HepG2 (cell line): ENCODE data around the gene BCL2L11. TPM values are rescaled to one million over a fixed set of nuclear protein-coding genes. Genes with fewer than 3 reads are reported as not detected.

Experiments used
- BORCS8-MEF2B ChIP-seq: sonication (generic); formaldehyde crosslinking; IDR thresholded peaks from 2 replicates; pipeline ENCODE4 v1.8.0; 2022; ENCODE audit warnings: mild to moderate bottlenecking, missing genetic modification reagents
- BRCA1 ChIP-seq: sonication (generic); formaldehyde crosslinking; IDR thresholded peaks from 2 replicates; pipeline ENCODE4 v1.4.0; 2020; ENCODE audit warnings: missing genetic modification reagents
- CBX5 ChIP-seq: sonication (generic); formaldehyde crosslinking; IDR thresholded peaks from 2 replicates; pipeline ENCODE4 v1.4.0; 2020; ENCODE audit warnings: missing genetic modification reagents, borderline replicate concordance
- CREM ChIP-seq, 2 experiments: sonication (generic) in 1 of 2; formaldehyde crosslinking in 1 of 2; IDR thresholded peaks; 2 replicates each; pipeline versions ENCODE4 v1.4.0 to v1.6.1; 2016 to 2020; ENCODE audit warnings: antibody characterized with exemption in 1 of 2, mild to moderate bottlenecking in 1 of 2, missing genetic modification reagents in 1 of 2
- DNMT3B ChIP-seq: conservative IDR thresholded peaks from 2 replicates; pipeline ENCODE4 v1.6.1; 2016; ENCODE audit warnings: missing biosample characterization, control low read depth
- ETV6 ChIP-seq: sonication (generic); formaldehyde crosslinking; conservative IDR thresholded peaks from 2 replicates; pipeline ENCODE4 v1.4.0; 2020; ENCODE audit warnings: missing genetic modification reagents
- FOSL2 ChIP-seq: sonication (generic); formaldehyde crosslinking; IDR thresholded peaks from 2 replicates; pipeline ENCODE4 v1.4.0; 2020; ENCODE audit warnings: missing genetic modification reagents
- HDAC2 ChIP-seq: sonication (generic); formaldehyde crosslinking; IDR thresholded peaks from 2 replicates; pipeline ENCODE4 v1.4.0; 2020; ENCODE audit warnings: missing genetic modification reagents
- HOXA5 ChIP-seq: sonication (generic); formaldehyde crosslinking; IDR thresholded peaks from 2 replicates; pipeline ENCODE4 v1.4.0; 2020; ENCODE audit warnings: missing genetic modification reagents
- IRX3 ChIP-seq: sonication (generic); formaldehyde crosslinking; IDR thresholded peaks from 2 replicates; pipeline ENCODE4 v1.8.1; 2023; ENCODE audit warnings: mild to moderate bottlenecking, low read depth, missing genetic modification reagents, borderline replicate concordance
- KMT2A ChIP-seq: sonication (generic); formaldehyde crosslinking; IDR thresholded peaks from 2 replicates; pipeline ENCODE4 v1.4.0; 2020; ENCODE audit warnings: missing genetic modification reagents
- MIER3 ChIP-seq: IDR thresholded peaks from 2 replicates; pipeline ENCODE4 v1.6.1; 2016; ENCODE audit warnings: missing compliant biosample characterization, borderline replicate concordance
- PRMT3 ChIP-seq: sonication (generic); formaldehyde crosslinking; IDR thresholded peaks from 2 replicates; pipeline ENCODE4 v1.8.1; 2022; ENCODE audit warnings: low read depth, mild to moderate bottlenecking, moderate library complexity, missing genetic modification reagents, borderline replicate concordance
- RARA ChIP-seq: IDR thresholded peaks from 2 replicates; pipeline ENCODE4 v1.6.1; 2016; ENCODE audit warnings: missing genetic modification reagents, missing compliant biosample characterization
- REXO4 ChIP-seq: sonication (generic); formaldehyde crosslinking; IDR thresholded peaks from 2 replicates; pipeline ENCODE4 v1.8.0; 2022; ENCODE audit warnings: missing genetic modification reagents, mild to moderate bottlenecking, borderline replicate concordance
- RXRA ChIP-seq: sonication (generic); formaldehyde crosslinking; IDR thresholded peaks from 2 replicates; pipeline ENCODE4 v1.5.1; 2020; ENCODE audit warnings: missing genetic modification reagents
- SP1 ChIP-seq, 2 experiments: fragments of 450-650 bp in 1 of 2; sonication (generic) in 1 of 2; formaldehyde crosslinking in 1 of 2; IDR thresholded peaks; 2 replicates each; pipeline versions ENCODE4 v1.4.0 to v1.6.1; 2016 to 2020; ENCODE audit warnings: missing genetic modification reagents in 1 of 2
- SRSF4 ChIP-seq: fragments of 200-400 bp; formaldehyde crosslinking; IDR thresholded peaks from one replicate; pipeline ENCODE4 v1.6.1; 2018; ENCODE audit warnings: mild to moderate bottlenecking, low read depth, low read length, moderate library complexity; ENCODE audit not compliant: poor library complexity, severe bottlenecking
- TAF1 ChIP-seq: sonication (generic); formaldehyde crosslinking; IDR thresholded peaks from 2 replicates; pipeline ENCODE4 v1.4.0; 2020; ENCODE audit warnings: missing genetic modification reagents
- TOPORS ChIP-seq: sonication (generic); formaldehyde crosslinking; IDR thresholded peaks from 2 replicates; pipeline ENCODE4 v1.8.0; 2023; ENCODE audit warnings: mild to moderate bottlenecking, missing genetic modification reagents
- TP53 ChIP-seq: sonication (generic); formaldehyde crosslinking; conservative IDR thresholded peaks from 2 replicates; pipeline ENCODE4 v1.4.0; 2020; ENCODE audit warnings: missing genetic modification reagents
- ZNF20 ChIP-seq: sonication (generic); formaldehyde crosslinking; IDR thresholded peaks from 2 replicates; pipeline ENCODE4 v1.4.0; 2020; ENCODE audit warnings: mild to moderate bottlenecking, moderate library complexity, missing genetic modification reagents
- polyA plus RNA-seq, 8 experiments: library from polyadenylated mRNA; depleted of rRNA in 3 of 8; stranded (reverse) in 7 of 8; unstranded in 1 of 8; fragments of >200 nt; fragmentation: Illumina TruSeq in 4 of 8; extraction: Trizol in 4 of 8; gene quantifications; 2 replicates each; pipeline versions ENCODE4 v1.2.1 to v1.2.3, GENCODE V29; 2011 to 2016; ENCODE audit warnings: low read depth in 4 of 8, missing spikeins in 1 of 8, mixed read lengths in 1 of 8; ENCODE audit not compliant: insufficient read depth in 1 of 8
- total RNA-seq, 5 experiments: library from RNA; depleted of rRNA; stranded (reverse); fragments of >200 nt; fragmentation: Illumina TruSeq; extraction: Trizol; gene quantifications; 2 replicates each; pipeline ENCODE4 v1.2.3, GENCODE V29; 2016; ENCODE audit warnings: low read depth in 1 of 5
- TF ChIP-seq, protein P1 (sequence below): sonication (generic); formaldehyde crosslinking; IDR thresholded peaks from 2 replicates; pipeline ENCODE4 v1.8.0; 2022; ENCODE audit warnings: missing genetic modification reagents, mild to moderate bottlenecking, borderline replicate concordance
- TF ChIP-seq, protein P2 (sequence below): sonication (generic); formaldehyde crosslinking; IDR thresholded peaks from 2 replicates; pipeline ENCODE4 v1.4.0; 2020; ENCODE audit warnings: missing genetic modification reagents
- TF ChIP-seq, protein P3 (sequence below): sonication (generic); formaldehyde crosslinking; IDR thresholded peaks from 2 replicates; pipeline ENCODE4 v1.8.0; 2023; ENCODE audit warnings: mild to moderate bottlenecking, missing genetic modification reagents
- TF ChIP-seq, protein P4 (sequence below): sonication (generic); formaldehyde crosslinking; IDR thresholded peaks from 2 replicates; pipeline ENCODE4 v1.5.0; 2020; ENCODE audit warnings: missing genetic modification reagents, mild to moderate bottlenecking, borderline replicate concordance

Gene BCL2L11
- total and polyA plus RNA-seq, 2 of the 13 experiments (the other 11 are each of a cell fraction or from before 2014, with no cell fraction given), result 6.1 to 9.7 TPM

DNA sequence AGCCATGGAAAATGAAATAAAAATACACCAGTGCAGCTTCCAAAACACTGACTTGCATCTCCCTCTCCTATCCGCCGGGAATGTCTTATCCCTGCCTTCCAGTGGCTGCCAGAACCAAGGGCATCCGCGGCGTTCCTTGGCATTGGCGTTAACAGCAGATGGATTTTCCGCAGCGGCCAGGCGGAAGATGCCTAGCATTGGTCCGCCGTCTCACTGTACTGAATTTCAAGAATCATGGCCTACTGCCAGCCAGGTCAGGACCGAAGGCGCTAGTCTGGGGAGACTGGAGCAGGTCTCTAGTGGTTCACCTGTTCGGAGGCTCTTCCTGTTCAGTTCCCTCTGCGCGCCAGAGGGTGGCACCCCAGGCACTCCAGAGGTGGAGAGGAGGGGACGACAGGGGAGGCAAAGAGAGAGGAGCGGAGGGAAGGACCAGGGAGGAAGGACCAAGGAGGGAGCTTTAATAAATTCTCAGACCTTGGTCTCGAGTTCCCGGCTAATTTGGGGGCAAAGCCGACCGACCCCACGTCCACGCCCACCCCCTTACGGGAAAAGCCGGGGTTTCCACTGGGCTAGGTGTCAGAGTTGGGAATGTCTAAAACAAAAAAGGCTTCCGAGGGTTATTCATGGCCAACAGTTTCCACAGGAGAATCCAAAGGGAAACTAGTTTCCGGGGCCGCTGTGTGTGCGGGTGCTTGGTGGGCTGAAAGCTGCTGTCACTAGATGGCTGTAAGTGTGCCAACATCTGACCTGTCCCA, 3.7 kb upstream of the BCL2L11 start (continued):
- peak; percentile 27; the same call in 1 of the 2 replicates for TF ChIP-seq RXRA (CRISPR knock-in tag)
- 0 out of 2 replicates have a peak, but pooled peaks have one; percentile 54 for TF ChIP-seq DNMT3B (CRISPR knock-in tag)
- TF ChIP-seq CREM (IDR thresholded peaks at IDR 0.05), result no peak
- no peak for TF ChIP-seq CREM (CRISPR knock-in tag; IDR thresholded peaks at IDR 0.05)
- TF ChIP-seq TOPORS (CRISPR knock-in tag), result no peak
- no peak for TF ChIP-seq TAF1 (CRISPR knock-in tag)
- 0 out of 2 replicates have a peak, but pooled peaks have one; percentile 58 for TF ChIP-seq KMT2A (CRISPR knock-in tag)
- TF ChIP-seq MIER3, result peak; percentile 79; the same call in 1 of the 2 replicates
- TF ChIP-seq FOSL2 (CRISPR knock-in tag), result peak; percentile 58
- TF ChIP-seq HOXA5, result peak; percentile 28; the same call in 1 of the 2 replicates
- TF ChIP-seq HDAC2, result no peak; the same call in 1 of the 2 replicates
- no peak for TF ChIP-seq PRMT3
- TF ChIP-seq, protein P1, sequence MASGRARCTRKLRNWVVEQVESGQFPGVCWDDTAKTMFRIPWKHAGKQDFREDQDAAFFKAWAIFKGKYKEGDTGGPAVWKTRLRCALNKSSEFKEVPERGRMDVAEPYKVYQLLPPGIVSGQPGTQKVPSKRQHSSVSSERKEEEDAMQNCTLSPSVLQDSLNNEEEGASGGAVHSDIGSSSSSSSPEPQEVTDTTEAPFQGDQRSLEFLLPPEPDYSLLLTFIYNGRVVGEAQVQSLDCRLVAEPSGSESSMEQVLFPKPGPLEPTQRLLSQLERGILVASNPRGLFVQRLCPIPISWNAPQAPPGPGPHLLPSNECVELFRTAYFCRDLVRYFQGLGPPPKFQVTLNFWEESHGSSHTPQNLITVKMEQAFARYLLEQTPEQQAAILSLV (CRISPR knock-in tag), result 0 out of 2 replicates have a peak, but pooled peaks have one; percentile 31
- TF ChIP-seq TP53 (CRISPR knock-in tag), result no peak
- TF ChIP-seq SP1 (IDR thresholded peaks at IDR 0.05), result no peak
- no peak for TF ChIP-seq SP1 (CRISPR knock-in tag; IDR thresholded peaks at IDR 0.05)
- no peak for TF ChIP-seq ZNF20 (CRISPR knock-in tag)
- TF ChIP-seq, protein P2, sequence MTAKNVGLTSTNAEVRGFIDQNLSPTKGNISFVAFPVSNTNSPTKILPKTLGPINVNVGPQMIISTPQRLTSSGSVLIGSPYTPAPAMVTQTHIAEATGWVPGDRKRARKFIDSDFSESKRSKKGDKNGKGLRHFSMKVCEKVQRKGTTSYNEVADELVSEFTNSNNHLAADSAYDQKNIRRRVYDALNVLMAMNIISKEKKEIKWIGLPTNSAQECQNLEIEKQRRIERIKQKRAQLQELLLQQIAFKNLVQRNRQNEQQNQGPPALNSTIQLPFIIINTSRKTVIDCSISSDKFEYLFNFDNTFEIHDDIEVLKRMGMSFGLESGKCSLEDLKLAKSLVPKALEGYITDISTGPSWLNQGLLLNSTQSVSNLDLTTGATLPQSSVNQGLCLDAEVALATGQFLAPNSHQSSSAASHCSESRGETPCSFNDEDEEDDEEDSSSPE (CRISPR knock-in tag), result 0 out of 2 replicates have a peak, but pooled peaks have one; percentile 31
- TF ChIP-seq IRX3 (CRISPR knock-in tag), result 0 out of 2 replicates have a peak, but pooled peaks have one; percentile 38
- 0 out of 2 replicates have a peak, but pooled peaks have one; percentile 40 for TF ChIP-seq RARA (CRISPR knock-in tag)
- TF ChIP-seq CBX5, result peak; percentile 57; the same call in 1 of the 2 replicates
- no peak for TF ChIP-seq REXO4 (CRISPR knock-in tag)
- TF ChIP-seq BRCA1 (CRISPR knock-in tag), result no peak
- TF ChIP-seq, protein P3, sequence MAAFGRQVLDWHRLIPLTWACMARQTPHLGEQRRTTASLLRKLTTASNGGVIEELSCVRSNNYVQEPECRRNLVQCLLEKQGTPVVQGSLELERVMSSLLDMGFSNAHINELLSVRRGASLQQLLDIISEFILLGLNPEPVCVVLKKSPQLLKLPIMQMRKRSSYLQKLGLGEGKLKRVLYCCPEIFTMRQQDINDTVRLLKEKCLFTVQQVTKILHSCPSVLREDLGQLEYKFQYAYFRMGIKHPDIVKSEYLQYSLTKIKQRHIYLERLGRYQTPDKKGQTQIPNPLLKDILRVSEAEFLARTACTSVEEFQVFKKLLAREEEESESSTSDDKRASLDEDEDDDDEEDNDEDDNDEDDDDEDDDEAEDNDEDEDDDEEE, result peak; percentile 66; the same call in 1 of the 2 replicates
- TF ChIP-seq BORCS8-MEF2B (CRISPR knock-in tag), result peak; percentile 75; the same call in 1 of the 2 replicates
- TF ChIP-seq, protein P4, sequence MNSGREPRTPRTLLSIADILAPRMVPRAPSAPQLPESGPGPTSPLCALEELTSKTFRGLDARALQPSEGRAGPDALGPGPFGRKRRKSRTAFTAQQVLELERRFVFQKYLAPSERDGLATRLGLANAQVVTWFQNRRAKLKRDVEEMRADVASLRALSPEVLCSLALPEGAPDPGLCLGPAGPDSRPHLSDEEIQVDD (CRISPR knock-in tag), result no peak
- TF ChIP-seq SRSF4, result no peak
- TF ChIP-seq ETV6 (CRISPR knock-in tag), result no peak
